ENCODE measurements around the gene GNG11.
"Not testable (repeated sequence)": the region's sequence is repeated elsewhere in the genome, so short reads cannot be mapped to it uniquely, and the experiment has no call there.

The GNG11 gene

GRCh38 chr7:93921607-93922566 lies at the start of gene GNG11:
TSS of gene GNG11 (plus strand) at chr7:93921735. CDS start at chr7:93922138, 403 bp downstream.
- peak; percentile 86 for DNase-seq

- DNase-seq = no peak
Observed at GRCh38 chr7:93873998-93874574, 47.4 kb upstream of the GNG11 start.

GRCh38 chr7:93877742-93878141 lies 43.8 kb upstream of the GNG11 start:
- no peak for DNase-seq

- DNase-seq = no peak
Observed at GRCh38 chr7:93879356-93879755, 42.2 kb upstream of the GNG11 start.

- no peak for DNase-seq
Observed at GRCh38 chr7:93882468-93882867, 39.1 kb upstream of the GNG11 start.

- DNase-seq = no peak
Observed at GRCh38 chr7:93883078-93883916, 38.2 kb upstream of the GNG11 start.

- no peak for DNase-seq
Observed at GRCh38 chr7:93883917-93884345, 37.6 kb upstream of the GNG11 start.

GRCh38 chr7:93884541-93884940 lies 37.0 kb upstream of the GNG11 start:
- DNase-seq = no peak

- DNase-seq = no peak
Observed at GRCh38 chr7:93889261-93889660, 32.3 kb upstream of the GNG11 start.

- peak; percentile 38 for DNase-seq
Observed at GRCh38 chr7:93890041-93890463, 31.5 kb upstream of the GNG11 start.

- DNase-seq = peak; percentile 50
Observed at GRCh38 chr7:93890464-93891068, 31.0 kb upstream of the GNG11 start, which contains the start of gene TFPI2. TSS of gene TFPI2 (minus strand) at chr7:93890753. CDS start at chr7:93890678, 75 bp downstream.

- DNase-seq = no peak
Observed at GRCh38 chr7:93894426-93894825, 27.1 kb upstream of the GNG11 start.

GRCh38 chr7:93894966-93895640 lies 26.4 kb upstream of the GNG11 start:
- DNase-seq = no peak

GRCh38 chr7:93895859-93896600 lies 25.5 kb upstream of the GNG11 start:
- DNase-seq = no peak

GRCh38 chr7:93897680-93898079 lies 23.9 kb upstream of the GNG11 start:
- DNase-seq = no peak

GRCh38 chr7:93902777-93903423 lies 18.6 kb upstream of the GNG11 start:
- DNase-seq = no peak

- no peak for DNase-seq
Observed at GRCh38 chr7:93906267-93906666, 15.3 kb upstream of the GNG11 start, which contains the start of gene GNGT1. TSS of gene GNGT1 (plus strand) at chr7:93906567. CDS start at chr7:93906747, 180 bp downstream.

GRCh38 chr7:93910076-93910994 lies 11.2 kb upstream of the GNG11 start:
- DNase-seq = no peak

GRCh38 chr7:93911242-93911641 lies 10.3 kb upstream of the GNG11 start:
- not testable (repeated sequence) for DNase-seq
